Right cardiac atrium (tissue), 5 donors: ENCODE results near the gene MACROD2. TPM values are rescaled to one million over a fixed set of nuclear protein-coding genes. Genes with fewer than 3 reads are reported as not detected.

Source experiments
- ATAC-seq, 2 donors: fragments of 200-7000 bp; cut with Tn5 transposase; one replicate each; pipeline versions ENCODE4 v1.8.0 to v1.9.1; 2020; ENCODE audit warnings: moderate library complexity in 2 of 2, mild to moderate bottlenecking in 1 of 2
- DNase-seq, 3 donors: peaks; one replicate each; pipeline ENCODE4 v3.0.0-alpha.2; 2020
- H3K27ac ChIP-seq: one replicate; pipeline ENCODE4 v1.5.1; 2013; ENCODE audit warnings: mild to moderate bottlenecking, low read length, control low read depth, moderate library complexity
- H3K27me3 ChIP-seq: one replicate; pipeline ENCODE4 v1.6.1; 2013; ENCODE audit not compliant: control insufficient read depth, insufficient read depth
- H3K4me1 ChIP-seq: one replicate; pipeline ENCODE4 v1.6.1; 2013; ENCODE audit warnings: low read length; ENCODE audit not compliant: control insufficient read depth, insufficient read depth
- H3K4me3 ChIP-seq: one replicate; pipeline ENCODE4 v1.5.1; 2013; ENCODE audit warnings: low read length, control low read depth
- H3K9me3 ChIP-seq: one replicate; pipeline ENCODE4 v1.6.1; 2013; ENCODE audit warnings: low read length; ENCODE audit not compliant: control insufficient read depth
- WGBS: extraction: QIAGEN DNeasy Blood & Tissue Kit; methylation state at CpG from one replicate; pipeline ENCODE4 v1.1.7; 2013; 5-methylcytosine and 5-hydroxymethylcytosine counted together
- intact Hi-C, 4 donors: fragments of 100-400 bp; cut with DNase I; formaldehyde crosslinking; loops; one replicate each; pipeline versions ENCODE4 v1.11.0 to v1.14.0; 2022 to 2023
- polyA plus RNA-seq: library from polyadenylated mRNA; stranded (reverse); fragments of 200-250 nt; gene quantifications from one replicate; pipeline ENCODE4 v1.2.3, GENCODE V29; 2013
- total RNA-seq, 4 donors: library from RNA; stranded (reverse); fragmentation: NEBNext Ultra II Directional; extraction: Animal tissue kit (Norgen Biotek cat#: 25700); gene quantifications; one replicate each; pipeline ENCODE4 v1.2.1, GENCODE V29; 2021
- donor health status: healthy with polysubstance abuse.
- donor health status: DM: no; HTN: yes; CAD: no.
- donor health status: DM: no; HTN: no; CAD: no.
- donor health status: DM: no; HTN: yes; CAD: no; lungs with severe emphysema.
- donor health status: DM: yes; HTN: yes; CAD: no.

The MACROD2 gene
- total and polyA plus RNA-seq, 5 donors = 0.61 to 4.4 (median 2.4) TPM

DNA sequence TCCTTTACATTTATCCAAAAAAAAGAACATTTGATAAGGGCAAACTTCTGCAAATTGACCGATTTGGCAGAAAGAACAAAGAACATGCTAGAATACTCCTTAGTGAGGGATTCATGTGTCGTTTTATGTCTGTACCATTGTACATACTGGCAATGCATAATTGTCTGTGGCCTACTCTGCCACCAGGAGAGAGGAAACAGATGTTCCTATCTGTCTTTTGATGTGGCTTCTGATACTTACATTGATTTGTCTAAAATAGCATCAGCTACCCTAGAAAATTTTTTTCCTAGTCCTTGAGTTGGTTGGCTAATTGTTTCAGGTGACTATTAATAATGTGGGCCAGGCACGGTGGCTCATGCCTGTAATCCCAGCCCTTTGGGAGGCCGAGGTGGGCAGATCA is 1923.8 kb downstream of the MACROD2 start:
- ATAC-seq (no peak), DNase-seq (no peak)
- intact Hi-C loops = no loop called here
- Histone ChIP-seq H3K4me1 (no peaks in the 10 kb centered on the region), H3K4me3 (no peak overlapping the region), H3K9me3 (no peaks in the 10 kb centered on the region), H3K27me3 (no peaks in the 10 kb centered on the region), H3K27ac (no peak overlapping the region)
- WGBS = 60% methylated on average over 4 of the region's 4 CpGs

DNA sequence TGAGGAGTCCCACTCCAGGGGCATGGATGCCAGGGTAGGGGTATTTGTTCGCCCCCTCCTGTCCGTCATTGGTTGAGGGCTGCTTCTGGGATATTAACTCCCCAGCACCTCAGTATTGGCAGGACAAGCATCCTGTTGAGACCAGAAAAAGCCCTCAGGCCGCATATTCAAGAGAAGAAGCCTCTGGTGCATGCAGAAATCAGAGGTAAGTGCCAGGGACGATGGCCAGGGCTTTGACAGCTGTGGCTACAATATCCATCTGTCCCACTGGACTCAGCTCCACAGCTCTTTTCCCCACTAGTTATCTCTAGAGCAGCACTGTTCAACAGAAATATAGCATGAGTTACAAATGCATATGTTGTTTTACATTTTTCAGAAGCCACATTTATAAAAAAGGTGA is 1926.6 kb downstream of the MACROD2 start:
- 64% methylated on average over 4 of the region's 4 CpGs for WGBS
- DNase-seq (no peak), ATAC-seq (no peak)
- H3K27me3 ChIP-seq = no peaks in the 10 kb centered on the region
- no peaks in the 10 kb centered on the region for H3K9me3 ChIP-seq
- intact Hi-C loops = no loop called here
- no peaks in the 10 kb centered on the region for H3K4me1 ChIP-seq
- no peak overlapping the region for H3K4me3 ChIP-seq
- H3K27ac ChIP-seq = no peak overlapping the region

DNA sequence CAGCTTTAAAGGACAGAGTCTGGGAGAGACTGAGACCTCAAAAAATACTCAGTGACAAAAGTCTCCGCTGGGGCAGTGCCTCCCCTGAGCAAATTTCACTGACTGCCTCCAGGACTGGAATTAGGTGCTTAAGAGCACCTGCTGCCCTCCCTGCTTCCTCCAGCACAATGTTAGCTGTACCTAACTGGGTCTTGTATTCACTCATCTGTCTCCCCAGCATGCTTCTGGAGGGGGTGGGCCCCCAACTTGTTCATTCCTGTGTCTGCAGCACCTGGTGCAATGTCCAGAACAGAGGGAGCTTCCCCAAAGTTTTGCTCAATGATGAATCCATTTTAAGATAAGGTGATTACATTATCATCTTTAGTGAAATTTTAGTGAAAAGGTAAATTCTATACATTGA is 1927.2 kb downstream of the MACROD2 start:
- Histone ChIP-seq H3K27ac (no peak overlapping the region), H3K4me3 (no peak overlapping the region), H3K27me3 (no peaks in the 10 kb centered on the region), H3K9me3 (no peaks in the 10 kb centered on the region), H3K4me1 (no peaks in the 10 kb centered on the region)
- intact Hi-C loops = no loop called here
- DNase-seq (no peak), ATAC-seq (no peak)
- 90% methylated on average over 1 of the region's 1 CpG for WGBS

DNA sequence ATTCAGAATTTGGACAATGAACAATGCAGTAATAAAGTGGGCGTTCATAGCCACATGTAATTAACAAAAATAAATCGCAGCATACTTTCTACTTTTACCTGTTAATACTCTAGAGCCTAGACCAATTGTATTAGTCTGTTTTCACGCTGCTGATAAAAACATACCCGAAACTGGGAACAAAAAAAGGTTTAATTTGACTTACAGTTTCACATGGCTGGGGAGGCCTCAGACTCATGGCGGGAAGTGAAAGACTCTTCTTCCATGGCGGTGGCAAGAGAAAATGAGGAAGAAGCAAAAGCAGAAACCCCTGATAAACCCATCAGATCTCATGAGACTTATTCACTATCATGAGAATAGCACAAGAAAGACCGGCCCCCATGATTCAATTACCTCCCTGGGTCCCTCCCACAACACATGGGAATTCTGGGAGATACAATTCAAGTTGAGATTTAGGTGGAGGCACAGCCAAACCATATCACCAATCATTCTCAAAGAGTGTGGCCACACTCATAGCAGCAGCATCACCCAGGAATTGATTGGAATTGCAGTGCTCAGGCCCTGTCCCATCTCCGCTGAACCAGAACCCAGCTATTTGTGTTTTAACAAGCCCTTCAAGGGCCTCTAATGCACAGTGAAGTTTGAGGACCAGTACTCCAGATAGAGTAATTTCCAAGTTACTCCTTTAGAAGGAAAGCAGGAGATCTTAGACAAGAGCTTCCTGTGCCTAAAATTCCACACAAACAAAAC is 1927.9 kb downstream of the MACROD2 start:
- Histone ChIP-seq H3K27me3 (no peaks in the 10 kb centered on the region), H3K4me1 (no peaks in the 10 kb centered on the region), H3K9me3 (no peaks in the 10 kb centered on the region), H3K27ac (no peak overlapping the region), H3K4me3 (no peak overlapping the region)
- no peak for ATAC-seq
- intact Hi-C loops = no loop called here
- WGBS = 94% methylated on average over 8 of the region's 8 CpGs
- DNase-seq = no peak

DNA sequence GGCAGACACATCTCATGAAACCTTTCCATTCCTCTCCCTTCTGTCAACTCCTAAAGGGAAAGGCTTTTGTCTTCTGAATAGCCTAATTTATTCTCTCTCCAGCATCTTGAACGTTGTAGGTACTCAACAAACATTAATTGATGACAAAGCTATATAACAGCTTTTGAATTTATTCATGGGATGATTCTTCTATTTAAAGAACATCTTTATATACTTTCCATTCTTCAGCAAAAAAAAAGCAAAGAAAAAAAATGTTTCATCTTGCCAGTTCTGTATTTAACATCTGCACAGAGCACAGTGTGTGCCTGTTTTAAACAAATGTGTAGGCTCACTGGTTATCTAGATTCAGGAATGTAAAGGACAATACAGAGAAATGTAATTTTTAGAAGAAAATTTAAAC is 1929.2 kb downstream of the MACROD2 start:
- H3K4me3 ChIP-seq = no peak overlapping the region
- no peaks in the 10 kb centered on the region for H3K9me3 ChIP-seq
- H3K27me3 ChIP-seq = no peaks in the 10 kb centered on the region
- H3K27ac ChIP-seq = no peak overlapping the region
- WGBS = 76% methylated on average over 1 of the region's 1 CpG
- no peak for DNase-seq
- intact Hi-C loops = no loop called here
- H3K4me1 ChIP-seq = no peaks in the 10 kb centered on the region
- ATAC-seq = no peak

DNA sequence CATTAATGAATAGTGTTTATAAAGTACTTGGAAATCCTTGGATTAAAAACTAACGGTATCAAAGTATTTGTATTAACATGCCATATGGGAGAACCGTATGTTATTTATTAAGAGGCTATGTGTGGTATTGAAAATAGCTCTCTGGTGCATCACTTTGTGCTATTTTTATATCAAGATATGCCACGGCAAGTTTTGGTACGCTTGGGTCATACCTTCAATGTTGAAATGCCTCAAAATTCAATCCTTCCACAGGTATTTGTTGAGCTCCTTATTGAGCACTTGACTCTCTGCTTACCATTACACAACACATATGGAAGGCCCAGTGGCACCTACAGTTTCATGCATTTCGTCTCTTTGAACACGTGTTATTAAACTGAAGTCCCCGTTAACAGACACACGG is 1930.1 kb downstream of the MACROD2 start:
- intact Hi-C loops = no loop called here
- WGBS = 84% methylated on average over 8 of the region's 8 CpGs
- ATAC-seq (no peak), DNase-seq (no peak)
- no peak overlapping the region for H3K4me3 ChIP-seq
- H3K9me3 ChIP-seq = no peaks in the 10 kb centered on the region
- no peak overlapping the region for H3K27ac ChIP-seq
- H3K27me3 ChIP-seq = no peaks in the 10 kb centered on the region
- H3K4me1 ChIP-seq = no peaks in the 10 kb centered on the region

DNA sequence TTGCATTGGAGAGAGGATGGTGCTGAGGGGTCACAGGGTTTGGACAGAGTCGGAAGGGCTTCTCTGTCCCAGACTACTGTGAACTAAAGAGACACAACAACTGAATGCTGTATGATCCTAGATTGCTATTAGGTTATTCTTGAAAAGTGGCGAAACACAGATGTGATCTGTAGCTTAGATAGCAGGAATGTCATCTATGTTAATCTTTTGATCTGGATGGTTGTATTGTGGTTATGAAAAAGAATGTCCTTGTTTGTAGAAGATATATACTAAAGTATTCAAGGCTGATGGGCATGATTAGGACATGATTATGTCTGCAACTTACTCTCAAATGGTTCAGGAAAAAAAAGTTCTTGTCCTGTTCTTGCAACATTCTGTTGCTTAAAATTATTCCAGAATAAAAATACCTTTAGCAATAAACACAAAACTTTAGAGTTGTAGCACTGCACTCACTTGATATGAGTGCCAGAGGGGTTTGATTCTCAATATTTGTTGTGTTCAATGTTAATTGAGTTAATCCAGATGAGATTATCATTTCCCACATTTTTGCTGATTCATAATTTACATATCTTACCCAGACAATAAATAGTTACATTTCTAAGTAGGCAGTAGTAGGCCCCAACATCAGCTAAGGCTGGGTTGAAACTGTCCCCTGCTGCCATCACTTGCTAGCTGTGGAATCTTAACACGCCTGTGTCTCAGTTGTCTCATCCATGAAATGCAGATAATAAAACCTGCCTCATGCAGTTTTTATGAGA is 1932.8 kb downstream of the MACROD2 start:
- intact Hi-C loops = no loop called here
- no peak for DNase-seq
- ATAC-seq = no peak
- Histone ChIP-seq H3K4me1 (no peaks in the 10 kb centered on the region), H3K9me3 (no peaks in the 10 kb centered on the region), H3K27me3 (no peaks in the 10 kb centered on the region), H3K4me3 (no peak overlapping the region), H3K27ac (no peak overlapping the region)
- WGBS = 91% methylated on average over 3 of the region's 3 CpGs

DNA sequence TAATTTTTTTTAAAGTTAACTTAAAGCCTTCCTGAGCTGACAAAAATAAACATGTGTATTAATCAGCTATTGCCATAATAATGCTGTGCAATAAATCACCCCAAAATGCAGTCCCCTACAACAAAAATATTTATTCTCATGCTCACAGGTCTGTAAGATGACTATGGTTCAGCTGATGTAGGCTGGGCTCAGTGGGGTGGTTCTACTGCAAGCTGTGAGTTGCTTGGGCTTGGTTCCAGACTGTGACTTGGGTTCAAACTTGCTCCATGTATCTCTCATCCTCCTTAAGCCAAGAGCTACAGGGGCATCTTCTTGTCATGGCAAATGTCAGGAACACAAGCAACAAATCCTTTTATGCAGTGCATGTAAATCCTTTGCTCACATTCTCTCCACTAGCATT is 1933.6 kb downstream of the MACROD2 start:
- DNase-seq (no peak), ATAC-seq (no peak)
- Histone ChIP-seq H3K27ac (no peak overlapping the region), H3K4me1 (no peaks in the 10 kb centered on the region), H3K9me3 (no peaks in the 10 kb centered on the region), H3K27me3 (no peaks in the 10 kb centered on the region), H3K4me3 (no peak overlapping the region)
- intact Hi-C loops = no loop called here

DNA sequence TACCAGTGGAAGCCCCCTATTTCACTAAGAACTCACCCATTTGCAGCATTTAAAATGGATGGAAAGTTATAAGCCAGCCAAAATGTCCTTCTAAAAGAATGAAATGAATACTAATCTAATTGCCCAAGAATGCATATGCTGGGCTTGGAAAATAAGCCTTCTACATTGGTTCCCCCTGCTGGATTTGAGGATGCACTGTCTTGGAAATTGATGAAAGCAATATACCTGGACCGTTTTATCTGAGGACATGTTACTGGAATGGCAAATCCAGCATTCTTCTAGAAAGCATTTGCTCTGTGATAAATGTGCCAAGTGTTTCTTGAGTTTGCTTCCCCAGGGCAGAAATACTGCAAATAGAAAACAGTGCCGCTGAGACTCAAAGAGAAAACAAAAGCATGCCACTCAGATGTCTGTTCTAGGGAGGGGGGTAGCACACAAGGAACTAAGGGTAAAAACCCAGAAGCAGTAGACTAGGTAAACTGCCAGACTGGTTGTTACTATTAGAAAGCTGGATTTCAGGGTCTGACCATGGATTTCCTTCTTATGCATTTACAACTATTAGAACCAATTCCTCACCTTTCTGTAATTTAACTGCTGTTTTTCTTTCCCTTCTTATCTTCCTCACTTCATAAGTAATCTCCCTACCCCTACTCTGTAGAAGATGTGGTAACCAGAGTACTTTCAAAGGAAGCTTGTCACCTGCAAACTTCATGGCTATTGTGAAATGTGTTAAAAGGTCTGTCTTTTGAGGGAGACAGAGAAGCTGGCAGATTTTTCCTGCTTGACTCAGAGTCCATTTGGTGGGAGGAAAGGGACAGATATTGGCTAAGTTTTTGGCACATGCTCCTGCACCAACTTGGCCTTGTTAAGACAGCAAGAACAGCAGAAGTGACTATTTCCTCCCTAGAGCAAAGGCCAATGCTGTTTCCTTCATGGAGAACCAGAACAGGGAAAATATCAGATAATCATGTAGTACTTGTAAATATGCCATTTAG is 1935.3 kb downstream of the MACROD2 start:
- ATAC-seq = peak in 1 of 2 donors; percentile 61
- Histone ChIP-seq H3K27me3 (no peaks in the 10 kb centered on the region), H3K4me3 (no peak overlapping the region), H3K4me1 (no peaks in the 10 kb centered on the region), H3K27ac (no peak overlapping the region), H3K9me3 (no peaks in the 10 kb centered on the region)
- WGBS = 14% methylated on average over 2 of the region's 2 CpGs
- no peak for DNase-seq
- intact Hi-C loops = no loop called here

DNA sequence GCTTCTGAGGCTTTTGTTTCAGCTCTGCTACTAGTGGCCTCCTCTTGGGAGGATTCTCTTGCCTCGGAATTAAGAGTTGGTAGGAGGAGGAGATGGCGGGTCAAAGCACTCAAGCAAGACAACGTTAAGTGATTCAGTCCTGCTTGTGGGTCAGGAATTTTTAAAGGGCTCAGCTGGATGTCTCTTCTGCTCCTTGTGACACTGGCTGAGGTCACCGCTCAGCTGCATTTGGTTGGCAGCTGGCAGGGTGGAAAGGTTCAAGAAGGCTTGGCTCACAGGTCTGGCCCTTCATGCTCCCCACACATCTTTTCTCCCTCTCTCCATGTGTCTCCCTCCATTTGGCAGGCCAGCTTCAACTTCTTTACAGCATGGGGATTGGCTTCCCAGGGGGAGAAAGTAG is 1936.6 kb downstream of the MACROD2 start:
- 92% methylated on average over 4 of the region's 4 CpGs for WGBS
- Histone ChIP-seq H3K4me3 (no peak overlapping the region), H3K9me3 (no peaks in the 10 kb centered on the region), H3K4me1 (no peaks in the 10 kb centered on the region), H3K27me3 (no peaks in the 10 kb centered on the region), H3K27ac (no peak overlapping the region)
- DNase-seq = no peak
- intact Hi-C loops = no loop called here
- ATAC-seq = no peak

DNA sequence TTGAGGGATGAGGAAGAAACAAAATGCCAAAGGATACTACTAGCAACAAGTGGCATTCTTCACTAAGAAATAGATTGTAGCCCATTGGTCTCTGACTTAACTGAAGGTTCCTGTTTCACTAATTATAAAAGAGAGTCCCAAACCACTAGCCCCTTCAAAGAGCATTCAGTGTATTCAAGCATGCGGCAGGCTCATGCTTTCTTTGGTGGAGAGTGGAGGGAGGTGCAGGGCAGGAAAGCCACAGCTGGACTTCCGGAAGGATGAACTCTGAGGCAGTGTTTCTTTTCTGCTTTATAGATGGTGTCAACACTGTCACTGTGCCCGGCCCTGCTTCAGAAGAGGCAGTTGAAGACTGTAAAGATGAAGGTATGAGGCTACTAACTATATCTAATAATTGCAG is 1941.9 kb downstream of the MACROD2 start:
- H3K27me3 ChIP-seq = no peaks in the 10 kb centered on the region
- intact Hi-C loops = no loop called here
- H3K9me3 ChIP-seq = no peaks in the 10 kb centered on the region
- no peak overlapping the region for H3K27ac ChIP-seq
- DNase-seq (no peak), ATAC-seq (no peak)
- WGBS = 70% methylated on average over 3 of the region's 3 CpGs
- no peaks in the 10 kb centered on the region for H3K4me1 ChIP-seq
- H3K4me3 ChIP-seq = no peak overlapping the region
